Measurements from ENCODE around the gene UBE2E3.

UBE2E3 gene

GRCh38 chr2:181111059-181111458, 130.7 kb downstream of the UBE2E3 start:
- H3K27me3 ChIP-seq: no peaks in the 10 kb centered on the region
- TF ChIP-seq, protein P1, sequence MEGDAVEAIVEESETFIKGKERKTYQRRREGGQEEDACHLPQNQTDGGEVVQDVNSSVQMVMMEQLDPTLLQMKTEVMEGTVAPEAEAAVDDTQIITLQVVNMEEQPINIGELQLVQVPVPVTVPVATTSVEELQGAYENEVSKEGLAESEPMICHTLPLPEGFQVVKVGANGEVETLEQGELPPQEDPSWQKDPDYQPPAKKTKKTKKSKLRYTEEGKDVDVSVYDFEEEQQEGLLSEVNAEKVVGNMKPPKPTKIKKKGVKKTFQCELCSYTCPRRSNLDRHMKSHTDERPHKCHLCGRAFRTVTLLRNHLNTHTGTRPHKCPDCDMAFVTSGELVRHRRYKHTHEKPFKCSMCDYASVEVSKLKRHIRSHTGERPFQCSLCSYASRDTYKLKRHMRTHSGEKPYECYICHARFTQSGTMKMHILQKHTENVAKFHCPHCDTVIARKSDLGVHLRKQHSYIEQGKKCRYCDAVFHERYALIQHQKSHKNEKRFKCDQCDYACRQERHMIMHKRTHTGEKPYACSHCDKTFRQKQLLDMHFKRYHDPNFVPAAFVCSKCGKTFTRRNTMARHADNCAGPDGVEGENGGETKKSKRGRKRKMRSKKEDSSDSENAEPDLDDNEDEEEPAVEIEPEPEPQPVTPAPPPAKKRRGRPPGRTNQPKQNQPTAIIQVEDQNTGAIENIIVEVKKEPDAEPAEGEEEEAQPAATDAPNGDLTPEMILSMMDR (IDR thresholded peaks at IDR 0.05): no peak
- no peak overlapping the region for H3K27ac ChIP-seq
- no peaks in the 10 kb centered on the region for H3K4me1 ChIP-seq
- no peaks in the 10 kb centered on the region for H3K36me3 ChIP-seq
- intact Hi-C loops (cut with DNase I; ENCODE audit: low total_unique reads): no loop called here
- no peak for DNase-seq
- no peak overlapping the region for H3K4me3 ChIP-seq
- H3K9me3 ChIP-seq: no peaks in the 10 kb centered on the region

DNA sequence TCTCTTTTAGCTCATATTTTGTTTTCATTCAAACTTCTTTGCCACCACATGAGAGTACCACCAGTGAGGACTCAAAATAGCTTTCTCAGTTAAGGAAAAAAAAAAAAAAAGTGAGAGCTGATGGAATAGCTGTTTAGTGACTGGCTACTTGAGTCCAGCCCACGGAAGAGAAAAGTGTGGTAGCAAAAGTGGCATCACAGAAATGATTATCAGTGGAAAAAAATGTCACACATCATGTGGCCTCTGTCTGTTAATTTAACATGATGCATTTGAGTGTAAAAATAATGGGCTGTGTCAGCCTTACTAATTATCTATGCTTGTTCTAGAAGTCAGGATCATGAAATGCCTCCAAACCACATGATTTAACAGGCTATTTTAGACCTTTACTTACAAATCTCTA, 132.5 kb downstream of the UBE2E3 start:
- no peaks in the 10 kb centered on the region for H3K9me3 ChIP-seq
- TF ChIP-seq, protein P1 (IDR thresholded peaks at IDR 0.05): no peak
- no peaks in the 10 kb centered on the region for H3K36me3 ChIP-seq
- DNase-seq: no peak
- no peak overlapping the region for H3K4me3 ChIP-seq
- H3K4me1 ChIP-seq: no peaks in the 10 kb centered on the region
- intact Hi-C loops (cut with DNase I; ENCODE audit: low total_unique reads): no loop called here
- no peaks in the 10 kb centered on the region for H3K27me3 ChIP-seq
- no peak overlapping the region for H3K27ac ChIP-seq

Measured in tibial artery (tissue), 4 donors.